ENCODE data around the gene APLP1. TPM values are rescaled to one million over a fixed set of nuclear protein-coding genes. Genes with fewer than 3 reads are reported as not detected.

Gene APLP1
- total and polyA plus RNA-seq, 2 donors (not counting 3 experiments of a cell fraction or from before 2014, with no cell fraction given), result 6.2 to 13.0 TPM

DNA sequence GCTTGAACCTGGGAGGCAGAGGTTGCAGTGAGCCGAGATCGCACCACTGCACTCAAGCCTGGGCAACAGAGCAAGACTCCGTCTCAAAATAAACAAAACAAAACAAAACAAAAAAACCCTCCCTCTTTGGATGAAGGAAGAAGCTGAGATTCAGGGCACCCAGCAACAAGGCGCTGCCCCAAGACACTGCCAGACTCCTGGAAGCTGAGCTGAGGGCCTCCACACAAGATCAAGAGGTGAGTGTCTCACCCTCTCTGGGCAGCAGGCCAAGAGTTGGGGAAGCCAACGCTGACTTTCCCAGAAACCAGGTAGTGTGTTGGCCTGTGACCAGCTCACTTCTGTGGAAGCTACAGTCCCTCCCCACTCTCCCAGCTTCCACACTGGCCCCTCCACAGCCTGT lies 43.4 kb downstream of the APLP1 start:
- Histone ChIP-seq H3K9me3 (replicated peaks; ENCODE audit: control insufficient read depth, insufficient read depth, low read length) (no peaks in the 10 kb centered on the region), H3K27me3 (ENCODE audit: control insufficient read depth in 2 of 2, insufficient read depth in 2 of 2, low read length in 2 of 2) (no peaks in the 10 kb centered on the region), H3K79me2 (ENCODE audit: control insufficient read depth, insufficient read depth, low read length) (no peaks in the 10 kb centered on the region), H3K36me3 (ENCODE audit: control insufficient read depth in 2 of 2, extremely low read depth in 1 of 2, insufficient read depth in 2 of 2, low read length in 2 of 2) (no peaks in the 10 kb centered on the region), H3K9ac (replicated peaks; ENCODE audit: extremely low read depth, insufficient read depth, low read length) (no peak overlapping the region), H4K20me1 (replicated peaks; ENCODE audit: control insufficient read depth, extremely low read depth, insufficient read depth, low read length) (no peaks in the 10 kb centered on the region), H2AFZ (ENCODE audit: low read depth, low read length) (no peak overlapping the region), H3K4me2 (ENCODE audit: insufficient read depth, low read length) (no peak overlapping the region), H3K9me1 (replicated peaks; ENCODE audit: control insufficient read depth, extremely low read depth, insufficient read depth, low read length) (no peaks in the 10 kb centered on the region), H3K4me1 (ENCODE audit: control insufficient read depth, extremely low read depth, insufficient read depth, low read length) (no peaks in the 10 kb centered on the region), H3K4me3 (replicated peaks in 1 of 3; ENCODE audit: insufficient read depth in 1 of 3, low read depth in 1 of 3, low read length in 3 of 3) (no peak overlapping the region), H3K27ac (ENCODE audit: insufficient read depth, low read depth, low read length) (no peak overlapping the region)
- BruUV-seq (replicated peaks), result no TSS peak
- TF ChIP-seq POLR2AphosphoS5 (IDR thresholded peaks at IDR 0.05; ENCODE audit: insufficient read depth, low read depth, low read length) (no peak), POLR2A (IDR thresholded peaks at IDR 0.05; ENCODE audit: low read depth, low read length) (no peak), FOS (IDR thresholded peaks at IDR 0.05; ENCODE audit: borderline replicate concordance, insufficient read depth, low read length) (no peak), MYC (IDR thresholded peaks at IDR 0.05; ENCODE audit: low read depth, low read length) (no peak), GATA2 (IDR thresholded peaks at IDR 0.05; ENCODE audit: insufficient read depth, insufficient read length, low read depth, low read length) (no peak)
- CTCF ChIA-PET, result no interaction called here
- FAIRE-seq (no peak), DNase-seq (ENCODE audit: low read depth, low spot score) (no peak)
- intact Hi-C loops (cut with micrococcal nuclease), result no loop called here
- POLR2A ChIA-PET, result no interaction called here
- dilution Hi-C loops (cut with MboI; ENCODE audit: extremely low pct_ligation_motif_present, low sequenced_read_pairs), result no loop called here

DNA sequence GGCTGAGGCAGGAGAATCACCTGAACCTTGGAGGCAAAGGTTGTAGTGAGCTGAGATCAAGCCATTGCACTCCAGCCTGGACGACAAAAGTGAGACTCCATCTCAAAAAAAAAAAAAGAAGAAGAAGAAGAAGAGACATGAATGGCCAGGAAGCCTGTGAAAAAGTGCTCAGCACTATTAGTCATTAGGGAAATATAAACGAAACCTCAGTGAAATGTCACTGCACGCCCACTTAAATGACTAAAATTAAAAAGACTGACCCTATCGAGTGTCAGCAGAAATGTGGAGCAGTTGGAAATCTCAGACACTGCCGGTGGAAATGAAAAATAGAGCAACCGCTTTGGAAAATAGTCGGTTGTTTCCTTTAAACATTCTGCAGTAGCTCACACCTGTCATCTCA lies 45.2 kb downstream of the APLP1 start:
- H4K20me1 ChIP-seq (replicated peaks; ENCODE audit: control insufficient read depth, extremely low read depth, insufficient read depth, low read length), result no peaks in the 10 kb centered on the region
- CTCF ChIA-PET, result no interaction called here
- H2AFZ ChIP-seq (ENCODE audit: low read depth, low read length), result no peak overlapping the region
- no peak overlapping the region for H3K4me3 ChIP-seq (replicated peaks in 1 of 3; ENCODE audit: insufficient read depth in 1 of 3, low read depth in 1 of 3, low read length in 3 of 3)
- DNase-seq (ENCODE audit: low read depth, low spot score) (no peak), FAIRE-seq (no peak)
- H3K27me3 ChIP-seq (ENCODE audit: control insufficient read depth in 2 of 2, insufficient read depth in 2 of 2, low read length in 2 of 2), result no peaks in the 10 kb centered on the region
- no peaks in the 10 kb centered on the region for H3K9me3 ChIP-seq (replicated peaks; ENCODE audit: control insufficient read depth, insufficient read depth, low read length)
- no peak overlapping the region for H3K4me2 ChIP-seq (ENCODE audit: insufficient read depth, low read length)
- no TSS peak for BruUV-seq (replicated peaks)
- H3K27ac ChIP-seq (ENCODE audit: insufficient read depth, low read depth, low read length), result no peak overlapping the region
- no peaks in the 10 kb centered on the region for H3K79me2 ChIP-seq (ENCODE audit: control insufficient read depth, insufficient read depth, low read length)
- POLR2A ChIA-PET, result no interaction called here
- dilution Hi-C loops (cut with MboI; ENCODE audit: extremely low pct_ligation_motif_present, low sequenced_read_pairs), result no loop called here
- no peaks in the 10 kb centered on the region for H3K36me3 ChIP-seq (ENCODE audit: control insufficient read depth in 2 of 2, extremely low read depth in 1 of 2, insufficient read depth in 2 of 2, low read length in 2 of 2)
- TF ChIP-seq, protein P1, sequence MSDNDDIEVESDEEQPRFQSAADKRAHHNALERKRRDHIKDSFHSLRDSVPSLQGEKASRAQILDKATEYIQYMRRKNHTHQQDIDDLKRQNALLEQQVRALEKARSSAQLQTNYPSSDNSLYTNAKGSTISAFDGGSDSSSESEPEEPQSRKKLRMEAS (IDR thresholded peaks at IDR 0.05; ENCODE audit: insufficient read depth, insufficient read length), result no peak
- TF ChIP-seq JUN (IDR thresholded peaks at IDR 0.05; ENCODE audit: borderline replicate concordance, insufficient read depth, insufficient read length, low read depth), result no peak
- no peak for TF ChIP-seq FOS (IDR thresholded peaks at IDR 0.05; ENCODE audit: borderline replicate concordance, insufficient read depth, low read length)
- TF ChIP-seq, protein P2, sequence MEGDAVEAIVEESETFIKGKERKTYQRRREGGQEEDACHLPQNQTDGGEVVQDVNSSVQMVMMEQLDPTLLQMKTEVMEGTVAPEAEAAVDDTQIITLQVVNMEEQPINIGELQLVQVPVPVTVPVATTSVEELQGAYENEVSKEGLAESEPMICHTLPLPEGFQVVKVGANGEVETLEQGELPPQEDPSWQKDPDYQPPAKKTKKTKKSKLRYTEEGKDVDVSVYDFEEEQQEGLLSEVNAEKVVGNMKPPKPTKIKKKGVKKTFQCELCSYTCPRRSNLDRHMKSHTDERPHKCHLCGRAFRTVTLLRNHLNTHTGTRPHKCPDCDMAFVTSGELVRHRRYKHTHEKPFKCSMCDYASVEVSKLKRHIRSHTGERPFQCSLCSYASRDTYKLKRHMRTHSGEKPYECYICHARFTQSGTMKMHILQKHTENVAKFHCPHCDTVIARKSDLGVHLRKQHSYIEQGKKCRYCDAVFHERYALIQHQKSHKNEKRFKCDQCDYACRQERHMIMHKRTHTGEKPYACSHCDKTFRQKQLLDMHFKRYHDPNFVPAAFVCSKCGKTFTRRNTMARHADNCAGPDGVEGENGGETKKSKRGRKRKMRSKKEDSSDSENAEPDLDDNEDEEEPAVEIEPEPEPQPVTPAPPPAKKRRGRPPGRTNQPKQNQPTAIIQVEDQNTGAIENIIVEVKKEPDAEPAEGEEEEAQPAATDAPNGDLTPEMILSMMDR (IDR thresholded peaks at IDR 0.05; ENCODE audit: extremely low read depth in 1 of 2, insufficient read depth in 1 of 2, low read depth in 1 of 2, low read length in 2 of 2), result no peak
- TF ChIP-seq POLR2AphosphoS5 (IDR thresholded peaks at IDR 0.05; ENCODE audit: insufficient read depth, low read depth, low read length), result no peak
- TF ChIP-seq MYC (IDR thresholded peaks at IDR 0.05; ENCODE audit: low read depth, low read length), result no peak
- TF ChIP-seq GATA2 (IDR thresholded peaks at IDR 0.05; ENCODE audit: insufficient read depth, insufficient read length, low read depth, low read length), result no peak
- TF ChIP-seq EZH2 (IDR thresholded peaks at IDR 0.05; ENCODE audit: borderline replicate concordance, low read depth, low read length, severe bottlenecking), result no peak
- no peak for TF ChIP-seq POLR2A (IDR thresholded peaks at IDR 0.05; ENCODE audit: low read depth, low read length)
- intact Hi-C loops (cut with micrococcal nuclease), result no loop called here
- H3K9ac ChIP-seq (replicated peaks; ENCODE audit: extremely low read depth, insufficient read depth, low read length), result no peak overlapping the region
- no peaks in the 10 kb centered on the region for H3K4me1 ChIP-seq (ENCODE audit: control insufficient read depth, extremely low read depth, insufficient read depth, low read length)
- H3K9me1 ChIP-seq (replicated peaks; ENCODE audit: control insufficient read depth, extremely low read depth, insufficient read depth, low read length), result no peaks in the 10 kb centered on the region
